ENCODE results near the gene PAX2.

DNA sequence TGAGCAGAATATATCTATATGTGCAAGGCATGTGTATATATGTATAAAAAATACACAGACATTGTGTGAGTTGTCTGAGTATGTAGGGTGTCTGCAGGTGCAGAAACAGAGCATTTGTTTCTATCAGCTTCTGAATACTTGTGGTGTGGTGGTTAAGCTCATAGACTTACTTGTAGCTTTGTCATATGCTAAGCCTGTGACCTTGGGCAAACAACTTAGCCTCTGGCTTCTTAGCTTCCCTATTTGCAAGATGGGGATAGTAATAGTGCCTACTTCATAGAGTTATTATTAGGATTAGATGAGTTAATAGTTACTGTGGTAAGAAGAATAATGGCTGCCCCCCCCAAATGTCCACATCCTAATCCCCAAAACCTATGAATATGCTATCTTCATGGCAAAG lies 28.2 kb upstream of the PAX2 start:
- TF ChIP-seq, protein P1, sequence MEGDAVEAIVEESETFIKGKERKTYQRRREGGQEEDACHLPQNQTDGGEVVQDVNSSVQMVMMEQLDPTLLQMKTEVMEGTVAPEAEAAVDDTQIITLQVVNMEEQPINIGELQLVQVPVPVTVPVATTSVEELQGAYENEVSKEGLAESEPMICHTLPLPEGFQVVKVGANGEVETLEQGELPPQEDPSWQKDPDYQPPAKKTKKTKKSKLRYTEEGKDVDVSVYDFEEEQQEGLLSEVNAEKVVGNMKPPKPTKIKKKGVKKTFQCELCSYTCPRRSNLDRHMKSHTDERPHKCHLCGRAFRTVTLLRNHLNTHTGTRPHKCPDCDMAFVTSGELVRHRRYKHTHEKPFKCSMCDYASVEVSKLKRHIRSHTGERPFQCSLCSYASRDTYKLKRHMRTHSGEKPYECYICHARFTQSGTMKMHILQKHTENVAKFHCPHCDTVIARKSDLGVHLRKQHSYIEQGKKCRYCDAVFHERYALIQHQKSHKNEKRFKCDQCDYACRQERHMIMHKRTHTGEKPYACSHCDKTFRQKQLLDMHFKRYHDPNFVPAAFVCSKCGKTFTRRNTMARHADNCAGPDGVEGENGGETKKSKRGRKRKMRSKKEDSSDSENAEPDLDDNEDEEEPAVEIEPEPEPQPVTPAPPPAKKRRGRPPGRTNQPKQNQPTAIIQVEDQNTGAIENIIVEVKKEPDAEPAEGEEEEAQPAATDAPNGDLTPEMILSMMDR (IDR thresholded peaks at IDR 0.05) = no peak
- TF ChIP-seq POLR2A (IDR thresholded peaks at IDR 0.05) = no peak
